Measurements from ENCODE around the gene GIPC1.

GRCh38 chr19:14494411-14494810 is 1.5 kb downstream of the GIPC1 start:
- TF ChIP-seq, protein P1, sequence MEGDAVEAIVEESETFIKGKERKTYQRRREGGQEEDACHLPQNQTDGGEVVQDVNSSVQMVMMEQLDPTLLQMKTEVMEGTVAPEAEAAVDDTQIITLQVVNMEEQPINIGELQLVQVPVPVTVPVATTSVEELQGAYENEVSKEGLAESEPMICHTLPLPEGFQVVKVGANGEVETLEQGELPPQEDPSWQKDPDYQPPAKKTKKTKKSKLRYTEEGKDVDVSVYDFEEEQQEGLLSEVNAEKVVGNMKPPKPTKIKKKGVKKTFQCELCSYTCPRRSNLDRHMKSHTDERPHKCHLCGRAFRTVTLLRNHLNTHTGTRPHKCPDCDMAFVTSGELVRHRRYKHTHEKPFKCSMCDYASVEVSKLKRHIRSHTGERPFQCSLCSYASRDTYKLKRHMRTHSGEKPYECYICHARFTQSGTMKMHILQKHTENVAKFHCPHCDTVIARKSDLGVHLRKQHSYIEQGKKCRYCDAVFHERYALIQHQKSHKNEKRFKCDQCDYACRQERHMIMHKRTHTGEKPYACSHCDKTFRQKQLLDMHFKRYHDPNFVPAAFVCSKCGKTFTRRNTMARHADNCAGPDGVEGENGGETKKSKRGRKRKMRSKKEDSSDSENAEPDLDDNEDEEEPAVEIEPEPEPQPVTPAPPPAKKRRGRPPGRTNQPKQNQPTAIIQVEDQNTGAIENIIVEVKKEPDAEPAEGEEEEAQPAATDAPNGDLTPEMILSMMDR (IDR thresholded peaks at IDR 0.05 in 2 of 3, conservative IDR thresholded peaks at IDR 0.05 in 1 of 3; ENCODE audit: borderline replicate concordance in 1 of 3, insufficient read depth in 1 of 3, low read depth in 2 of 3, low read length in 2 of 3), result no peak
- TF ChIP-seq MAX (IDR thresholded peaks at IDR 0.05), result no peak
- no peak for TF ChIP-seq CEBPB (IDR thresholded peaks at IDR 0.05; ENCODE audit: low read depth)
- TF ChIP-seq, protein P2, sequence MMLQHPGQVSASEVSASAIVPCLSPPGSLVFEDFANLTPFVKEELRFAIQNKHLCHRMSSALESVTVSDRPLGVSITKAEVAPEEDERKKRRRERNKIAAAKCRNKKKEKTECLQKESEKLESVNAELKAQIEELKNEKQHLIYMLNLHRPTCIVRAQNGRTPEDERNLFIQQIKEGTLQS (IDR thresholded peaks at IDR 0.05), result no peak
- TF ChIP-seq ZNF274 (IDR thresholded peaks at IDR 0.05; ENCODE audit: low read depth, low read length), result no peak

Measured in HCT116 (cell line).